ENCODE measurements around the gene ADCYAP1R1. TPM values are rescaled to one million over a fixed set of nuclear protein-coding genes. Genes with fewer than 3 reads are reported as not detected.

ADCYAP1R1 gene
- polyA plus RNA-seq, 3 donors = not detected

GRCh38 chr7:31160941-31161340 is 108.8 kb downstream of the ADCYAP1R1 start:
- no peaks in the 10 kb centered on the region for H3K4me1 Mint-ChIP-seq
- intact Hi-C loops (cut with micrococcal nuclease) = no loop called here
- no peak overlapping the region for H3K27ac ChIP-seq (ENCODE audit: low read depth in 1 of 2, low read length in 2 of 2)
- no peaks in the 10 kb centered on the region for H3K4me1 ChIP-seq (ENCODE audit: control insufficient read depth in 1 of 2, insufficient read depth in 2 of 2, low read length in 2 of 2)
- no peaks in the 10 kb centered on the region for H3K27me3 ChIP-seq (ENCODE audit: control insufficient read depth in 2 of 2, insufficient read depth in 2 of 2, low read length in 2 of 2)
- H3K27ac Mint-ChIP-seq = no peak overlapping the region
- no peaks in the 10 kb centered on the region for H3K36me3 Mint-ChIP-seq
- no peak for TF ChIP-seq CTCF (IDR thresholded peaks at IDR 0.05)
- no peak overlapping the region for H3K9ac ChIP-seq (ENCODE audit: insufficient read depth, low read length, poor library complexity, severe bottlenecking)
- no peak overlapping the region for H3K4me3 ChIP-seq (replicated peaks in 1 of 3; ENCODE audit: low read depth in 2 of 3, low read length in 3 of 3)
- H3K9me3 Mint-ChIP-seq = peaks cover 0 to 4% (median 0%) of the 10 kb centered on the region in 7 donors
- peaks cover 0 to 5% (median 2%) of the 10 kb centered on the region in 3 donors for H3K27me3 Mint-ChIP-seq (ENCODE audit: low read depth in 3 of 3)
- 100% methylated on average over 1 of the region's 5 CpGs for WGBS (ENCODE audit: insufficient coverage)
- H4K20me1 ChIP-seq (ENCODE audit: insufficient read depth, low read length) = no peaks in the 10 kb centered on the region
- H2AFZ ChIP-seq (ENCODE audit: insufficient read depth, low read depth, low read length, poor library complexity, severe bottlenecking) = no peak overlapping the region
- no peaks in the 10 kb centered on the region for H3K36me3 ChIP-seq (replicated peaks in 1 of 2; ENCODE audit: control insufficient read depth in 1 of 2, insufficient read depth in 2 of 2, low read length in 2 of 2)
- no peak for DNase-seq
- no peak overlapping the region for H3K4me3 Mint-ChIP-seq
- H3K79me2 ChIP-seq (ENCODE audit: insufficient read depth, low read length) = no peaks in the 10 kb centered on the region
- no peaks in the 10 kb centered on the region for H3K9me3 ChIP-seq (replicated peaks in 1 of 2; ENCODE audit: control insufficient read depth in 1 of 2, insufficient read depth in 1 of 2, low read length in 2 of 2)
- no peak overlapping the region for H3K4me2 ChIP-seq (replicated peaks; ENCODE audit: extremely low read depth, low read length, poor library complexity, severe bottlenecking)

Small RNA genes within 50 kb of the gene (small RNA-seq; reads per million reads assigned to genes)
- gene AC006466.1 (ENCODE audit: insufficient read length, low read depth) = not detected

Other genes starting within 250 kb of the ADCYAP1R1 start
- under 1 TPM in 1 of 3 donors, not detected in 2; 0.03 TPM for gene AQP1, start 140.5 kb upstream of the ADCYAP1R1 start, polyA plus RNA-seq
- gene GHRHR, start 88.4 kb upstream of the ADCYAP1R1 start, polyA plus RNA-seq = not detected